ENCODE measurements around the gene MANSC4. TPM values are rescaled to one million over a fixed set of nuclear protein-coding genes. Genes with fewer than 3 reads are reported as not detected.

MANSC4 gene
- total RNA-seq, 1 donor from 2014 or later: not detected

DNA sequence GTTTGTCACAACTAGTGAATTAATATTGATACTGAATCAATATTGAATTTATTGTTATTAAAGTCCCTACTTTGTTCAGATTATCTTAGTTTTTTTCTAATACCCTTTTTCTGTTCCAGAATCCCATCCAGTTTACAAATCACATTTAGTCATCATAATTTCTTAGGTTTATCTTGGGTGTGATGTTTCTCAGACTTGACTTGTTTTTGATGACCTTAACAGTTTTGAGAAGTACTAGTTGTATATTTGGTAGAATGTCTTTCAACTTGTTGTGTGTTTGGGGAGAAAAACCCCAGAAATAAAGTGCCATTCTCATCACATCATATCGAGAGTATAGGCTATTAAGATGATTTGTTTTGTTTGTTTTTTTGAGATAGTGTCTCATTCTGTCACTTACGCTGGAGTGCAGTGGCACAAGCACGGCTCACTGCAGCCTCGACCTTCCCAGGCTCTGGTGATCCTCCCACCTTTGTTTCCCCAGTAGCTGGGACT lies 49.9 kb downstream of the MANSC4 start:
- H3K4me1 Mint-ChIP-seq: no peaks in the 10 kb centered on the region
- H3K27ac Mint-ChIP-seq: no peak overlapping the region
- peaks cover 63% of the 10 kb centered on the region for H3K36me3 Mint-ChIP-seq (ENCODE audit: low read depth)
- ATAC-seq (ENCODE audit: low read depth) (no peak), DNase-seq (no peak)
- intact Hi-C loops (cut with micrococcal nuclease): loop anchor here (5.0 kb wide), 1 partner anchor 52 kb away; the partner anchor contains the start of genes KLHL42 and MANSC4
- no peak for TF ChIP-seq CTCF (IDR thresholded peaks at IDR 0.05)
- H3K4me3 Mint-ChIP-seq: no peak overlapping the region
- ChIA-PET CTCF (no interaction called here), POLR2A (no interaction called here)
- H3K27me3 Mint-ChIP-seq: no peaks in the 10 kb centered on the region
- no peaks in the 10 kb centered on the region for H3K9me3 Mint-ChIP-seq

- POLR2A ChIA-PET: no interaction called here
- DNase-seq (no peak), ATAC-seq (ENCODE audit: low read depth) (no peak)
- TF ChIP-seq CTCF (IDR thresholded peaks at IDR 0.05): no peak
- Mint-ChIP-seq H3K27ac (no peak overlapping the region), H3K4me1 (no peaks in the 10 kb centered on the region), H3K27me3 (no peaks in the 10 kb centered on the region), H3K9me3 (no peaks in the 10 kb centered on the region), H3K36me3 (ENCODE audit: low read depth) (peaks cover 58% of the 10 kb centered on the region), H3K4me3 (no peak overlapping the region)
- intact Hi-C loops (cut with micrococcal nuclease): no loop called here
- CTCF ChIA-PET: no interaction called here
Observed at GRCh38 chr12:27723212-27723611, 56.8 kb downstream of the MANSC4 start.

Other genes starting within 250 kb of the MANSC4 start
- 0.35 TPM in 1 of 2 replicates, not detected in the other for gene REP15, start 83.8 kb downstream of the MANSC4 start, total RNA-seq
- gene MRPS35, start 69.4 kb downstream of the MANSC4 start, total RNA-seq: 36.2 and 36.8 TPM in 2 replicates
- 15.9 and 19.3 TPM in 2 replicates for gene KLHL42, start within 50 bp of the MANSC4 start, total RNA-seq
- gene PTHLH, start 192.5 kb upstream of the MANSC4 start, total RNA-seq: not detected in 2 replicates

Measured in activated B cell treated with CpG ODN at 0.5 μM for 24 hours (primary cell).